Dedifferentiated amniotic fluid mesenchymal stem cell (primary cell): ENCODE results near the gene CNKSR3.

Experiments used
- DNase-seq: peaks from one replicate; pipeline ENCODE4 v3.0.0-alpha.2; 2016; ENCODE audit errors: extremely low spot score

Gene CNKSR3

DNA sequence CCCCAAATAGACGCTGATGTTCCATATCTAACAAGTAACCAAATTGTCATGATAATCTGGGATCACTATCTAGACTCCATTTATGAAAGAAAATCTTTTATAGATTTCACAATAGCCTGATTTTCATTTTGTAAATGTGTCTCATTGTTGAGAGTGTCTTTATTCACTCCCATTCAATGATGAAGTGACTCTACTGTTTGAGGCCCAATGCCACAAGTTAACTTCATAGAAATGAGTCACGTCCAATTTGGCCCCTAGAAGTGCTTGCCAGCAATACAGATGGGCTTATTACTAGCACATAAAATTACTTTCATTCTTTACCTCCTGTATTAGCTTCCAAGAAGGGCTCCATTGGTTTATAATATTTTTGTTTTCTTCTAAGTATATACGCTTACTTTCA lies 160.2 kb downstream of the CNKSR3 start:
- DNase-seq = no peak

DNA sequence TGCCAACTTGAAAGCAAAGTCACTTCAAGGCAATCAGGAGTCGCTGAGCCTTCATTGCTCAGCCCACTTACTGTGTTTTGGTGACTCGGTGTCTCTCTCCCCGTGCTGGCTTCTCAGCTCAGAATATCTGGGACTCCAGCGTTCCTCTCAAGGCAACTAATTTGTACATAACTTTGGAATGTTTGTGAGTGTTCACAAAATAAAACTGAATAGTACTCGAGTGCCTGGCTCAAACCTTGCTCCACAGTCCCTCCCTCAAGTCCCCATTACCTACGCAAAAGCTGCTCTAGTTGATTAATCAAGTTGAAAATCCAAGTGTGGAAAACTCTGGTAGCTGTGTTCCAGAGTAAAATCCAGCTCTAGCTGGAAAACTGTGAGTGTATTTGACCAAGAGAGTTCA lies 162.5 kb downstream of the CNKSR3 start:
- no peak for DNase-seq

DNA sequence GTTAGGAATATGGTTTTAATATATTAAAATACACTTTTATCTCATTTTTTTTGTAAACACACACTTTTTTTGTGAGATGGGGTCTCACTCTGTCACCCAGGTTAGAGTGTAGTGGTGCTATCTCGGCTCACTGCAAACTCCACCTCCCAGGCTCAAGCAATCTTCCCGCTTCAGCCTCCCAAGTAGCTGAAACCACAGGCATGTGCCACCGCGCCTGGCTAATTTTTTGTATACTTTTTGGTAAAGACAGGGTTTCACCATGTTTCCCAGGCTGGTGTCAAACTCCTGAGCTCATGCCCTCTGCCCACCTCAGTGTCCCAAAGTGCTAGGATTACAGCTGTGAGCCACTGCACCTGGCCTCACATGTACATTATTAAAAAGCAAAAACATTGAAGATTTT lies 164.7 kb downstream of the CNKSR3 start:
- DNase-seq = no peak

DNA sequence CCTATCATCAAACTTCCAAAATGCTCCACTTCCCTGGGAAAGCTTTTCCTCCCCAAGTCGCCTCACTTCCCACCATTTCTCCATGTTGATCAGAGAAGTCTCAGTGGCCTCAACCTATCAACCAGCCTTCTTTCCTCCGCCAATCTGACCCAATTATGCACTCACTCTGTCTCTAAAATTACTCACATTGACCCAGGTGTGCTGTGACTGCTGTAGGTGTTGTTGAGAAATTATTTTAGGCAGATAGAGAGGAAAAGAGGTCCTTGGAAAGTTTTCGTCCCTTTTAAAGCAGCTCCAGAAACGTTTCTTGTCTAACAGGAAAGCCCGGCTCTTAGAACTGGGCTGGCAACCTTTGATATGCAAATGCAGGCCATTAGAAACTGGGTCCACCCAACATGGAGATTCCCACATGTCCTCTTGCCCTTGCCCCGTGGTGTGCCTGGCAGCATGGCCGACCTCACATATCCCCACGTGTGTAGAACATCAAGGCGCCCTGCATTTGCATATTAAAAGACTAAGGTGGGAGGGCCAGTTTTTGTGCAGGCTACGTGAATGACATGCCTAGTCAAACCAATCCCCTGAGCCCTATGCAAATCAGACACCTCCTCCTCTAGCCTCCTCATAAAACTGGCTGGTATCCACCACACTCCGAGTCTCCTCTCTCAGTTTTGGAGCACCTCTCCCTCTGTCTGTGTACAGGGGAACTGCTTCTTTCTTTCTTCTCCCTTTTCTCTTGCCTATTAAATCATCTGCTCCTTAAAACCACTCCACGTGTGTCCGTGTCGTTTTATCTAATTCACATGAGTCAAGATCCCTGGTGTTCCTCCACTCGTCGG lies 166.8 kb downstream of the CNKSR3 start:
- no peak for DNase-seq

DNA sequence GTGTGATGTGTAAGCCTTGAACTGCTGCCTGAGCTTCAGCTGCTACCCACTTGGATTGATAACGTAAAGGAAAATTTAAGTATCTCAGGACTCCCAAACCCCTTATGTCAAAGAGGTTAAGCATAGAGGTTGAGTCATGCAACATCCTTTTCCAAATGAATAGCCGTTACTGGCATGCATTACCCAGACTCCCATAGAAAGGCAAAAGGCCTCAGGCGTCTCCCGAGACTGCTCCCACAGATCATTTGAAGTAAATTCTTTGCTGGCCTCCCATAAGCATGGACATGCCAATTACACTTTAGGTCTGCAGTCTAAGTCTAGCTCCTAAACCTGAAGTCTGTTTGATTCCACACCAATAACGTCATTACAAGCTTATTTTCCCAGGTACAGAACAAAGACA lies 168.6 kb downstream of the CNKSR3 start:
- DNase-seq = no peak

DNA sequence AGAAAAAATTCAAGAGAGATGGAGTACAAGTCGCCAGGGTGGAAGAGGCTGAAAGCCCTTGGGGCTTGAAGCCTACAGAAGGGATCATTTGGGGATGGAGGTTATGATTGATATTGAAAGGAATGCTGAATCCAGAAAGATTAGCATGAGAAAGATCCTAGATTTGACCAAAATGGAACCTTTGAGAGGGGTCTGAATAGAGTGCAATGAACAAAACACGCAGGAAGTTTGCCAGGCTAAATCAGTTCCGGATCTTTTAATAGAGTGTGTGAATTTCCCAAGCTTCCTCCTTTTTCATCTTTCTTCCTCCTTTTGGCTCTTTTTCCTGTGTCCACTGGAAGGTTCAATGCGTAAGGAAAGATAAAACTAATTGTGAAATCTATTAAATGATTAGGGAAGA lies 169.1 kb downstream of the CNKSR3 start:
- DNase-seq = no peak
